Measurements from ENCODE around the gene SEMA7A.

- TF ChIP-seq CTCF (IDR thresholded peaks at IDR 0.05): no peak
- TF ChIP-seq POLR2A (IDR thresholded peaks at IDR 0.05): no peak
Observed at GRCh38 chr15:74431645-74432044, 2.1 kb downstream of the SEMA7A start.
